GM23338 (cell line): Measurements from ENCODE around the gene GALNT7. TPM values are rescaled to one million over a fixed set of nuclear protein-coding genes. Genes with fewer than 3 reads are reported as not detected.
A peak's percentile ranks its signal among the peaks of the same experiment; 100 is the strongest.

ENCODE experiments used
- ATAC-seq: fragments of 200-7000 bp; cut with Tn5 transposase; 3 replicates; pipeline ENCODE4 v1.9.1; 2020
- DNase-seq: peaks from one replicate; pipeline ENCODE4 v3.0.0-alpha.2; 2015; ENCODE audit warnings: low spot score
- H2AFZ ChIP-seq: fragments of 200-600 bp; sonication (generic); 2 replicates; pipeline ENCODE4 v1.8.0; 2016; ENCODE audit warnings: antibody characterized with exemption, mild to moderate bottlenecking, moderate library complexity
- H3F3A ChIP-seq: fragments of 200-600 bp; sonication (generic); replicated peaks from 2 replicates; pipeline ENCODE4 v1.8.0; 2017; ENCODE audit warnings: antibody characterized with exemption, mixed run types, low read depth
- H3K27ac ChIP-seq: fragments of 200-600 bp; sonication (generic); 2 replicates; pipeline ENCODE4 v1.6.1; 2016; ENCODE audit warnings: low read depth
- H3K27me3 ChIP-seq: fragments of 200-600 bp; sonication (generic); 2 replicates; pipeline ENCODE4 v1.8.0; 2016; ENCODE audit warnings: mild to moderate bottlenecking, mixed run types, moderate library complexity; ENCODE audit not compliant: insufficient read depth
- H3K36me3 ChIP-seq: fragments of 200-600 bp; sonication (generic); 2 replicates; pipeline ENCODE4 v1.8.0; 2016; ENCODE audit warnings: mild to moderate bottlenecking; ENCODE audit not compliant: insufficient read depth
- H3K4me1 ChIP-seq: fragments of 200-600 bp; sonication (generic); 2 replicates; pipeline ENCODE4 v1.8.0; 2016; ENCODE audit warnings: mild to moderate bottlenecking, moderate library complexity; ENCODE audit not compliant: insufficient read depth
- H3K4me2 ChIP-seq: fragments of 200-600 bp; sonication (generic); 2 replicates; pipeline ENCODE4 v1.7.1; 2017; ENCODE audit warnings: mixed run types
- H3K4me3 ChIP-seq: fragments of 200-600 bp; sonication (generic); 2 replicates; pipeline ENCODE4 v1.6.1; 2016; ENCODE audit warnings: mixed run types
- H3K79me2 ChIP-seq: fragments of 200-600 bp; sonication (generic); replicated peaks from 2 replicates; pipeline ENCODE4 v1.8.0; 2017; ENCODE audit warnings: mild to moderate bottlenecking; ENCODE audit not compliant: insufficient read depth
- H3K9me2 ChIP-seq: fragments of 200-600 bp; sonication (generic); 2 replicates; pipeline ENCODE4 v1.8.0; 2017; ENCODE audit not compliant: insufficient read depth
- H4K20me1 ChIP-seq: fragments of 200-600 bp; sonication (generic); replicated peaks from 2 replicates; pipeline ENCODE4 v1.8.0; 2017; ENCODE audit warnings: mild to moderate bottlenecking; ENCODE audit not compliant: insufficient read depth
- H3K27ac Mint-ChIP-seq: 2 replicates; pipeline ENCODE4 v1.8.0; 2020; ENCODE audit warnings: inconsistent platforms, mild to moderate bottlenecking, moderate library complexity, mixed read lengths
- H3K27me3 Mint-ChIP-seq: 3 replicates; pipeline ENCODE4 v1.8.0; 2022; ENCODE audit warnings: low read depth, mild to moderate bottlenecking, moderate library complexity, mixed read lengths, inconsistent platforms; ENCODE audit not compliant: insufficient read depth, poor library complexity
- H3K36me3 Mint-ChIP-seq: 3 replicates; pipeline ENCODE4 v1.8.0; 2021; ENCODE audit warnings: low read depth, mild to moderate bottlenecking, inconsistent platforms, moderate library complexity, mixed read lengths
- H3K4me1 Mint-ChIP-seq: 3 replicates; pipeline ENCODE4 v1.8.0; 2020; ENCODE audit warnings: mild to moderate bottlenecking, inconsistent platforms, mixed read lengths
- H3K4me3 Mint-ChIP-seq: 3 replicates; pipeline ENCODE4 v1.8.0; 2021; ENCODE audit warnings: moderate library complexity, mild to moderate bottlenecking, inconsistent platforms, mixed read lengths
- H3K9me3 Mint-ChIP-seq: 3 replicates; pipeline ENCODE4 v1.8.0; 2020; ENCODE audit warnings: moderate library complexity, mild to moderate bottlenecking, inconsistent platforms, mixed read lengths
- CREB1 ChIP-seq: fragments of 250-450 bp; sonication (Bioruptor Pico); IDR thresholded peaks from 2 replicates; pipeline ENCODE4 v1.5.0; 2020; ENCODE audit warnings: low read depth, mild to moderate bottlenecking, moderate library complexity
- CTCF ChIP-seq, 2 experiments: fragments of 200-600 bp in 1 of 2; sonication (generic) in 1 of 2; conservative IDR thresholded peaks; 2 replicates each; pipeline versions ENCODE4 v1.5.1 to v1.6.1; 2016 to 2017; ENCODE audit warnings: antibody characterized with exemption in 2 of 2, low read depth in 2 of 2, mild to moderate bottlenecking in 2 of 2, moderate library complexity in 1 of 2
- EZH2 ChIP-seq: fragments of 200-600 bp; sonication (generic); IDR thresholded peaks from one replicate; pipeline ENCODE4 v1.8.0; 2017; ENCODE audit warnings: antibody characterized with exemption, mild to moderate bottlenecking, low read depth; ENCODE audit not compliant: unreplicated experiment
- EZH2phosphoT487 ChIP-seq: fragments of 200-600 bp; sonication (generic); IDR thresholded peaks from one replicate; pipeline ENCODE4 v1.8.1; 2018; ENCODE audit warnings: antibody characterized with exemption; ENCODE audit not compliant: unreplicated experiment
- JUNB ChIP-seq: IDR thresholded peaks from one replicate; pipeline ENCODE4 v1.6.1; 2016; ENCODE audit warnings: antibody characterized with exemption; ENCODE audit not compliant: unreplicated experiment
- POLR2AphosphoS5 ChIP-seq: IDR thresholded peaks from 2 replicates; pipeline ENCODE4 v1.6.1; 2016; ENCODE audit warnings: antibody characterized with exemption, low read depth
- STAT1 ChIP-seq: IDR thresholded peaks from one replicate; pipeline ENCODE4 v1.6.1; 2016; ENCODE audit warnings: antibody characterized with exemption; ENCODE audit not compliant: unreplicated experiment
- ZNF114 ChIP-seq: fragments of 250-450 bp; sonication (Bioruptor Pico); IDR thresholded peaks from 2 replicates; pipeline ENCODE4 v1.5.0; 2020; ENCODE audit warnings: mild to moderate bottlenecking, moderate library complexity
- ZNF331 ChIP-seq: fragments of 250-450 bp; sonication (Bioruptor Pico); IDR thresholded peaks from 2 replicates; pipeline ENCODE4 v1.5.0; 2020; ENCODE audit warnings: low read depth, mild to moderate bottlenecking, moderate library complexity
- polyA plus RNA-seq: library from polyadenylated mRNA; unstranded; fragments of >200 nt; fragmentation: Nextera tagmentation; extraction: Ambion mirVana; gene quantifications from 2 replicates; pipeline ENCODE4 v1.2.1, GENCODE V29; 2016
- total RNA-seq: library from RNA; depleted of rRNA; stranded (reverse); fragments of >200 nt; shearing (Covaris generic); gene quantifications from 2 replicates; pipeline ENCODE4 v1.2.3, GENCODE V29; 2014
- TF ChIP-seq, protein P1 (sequence below): IDR thresholded peaks from one replicate; pipeline ENCODE4 v1.6.1; 2018; ENCODE audit warnings: antibody characterized with exemption; ENCODE audit not compliant: unreplicated experiment
- TF ChIP-seq, protein P2 (sequence below): IDR thresholded peaks from 2 replicates; pipeline ENCODE4 v1.6.1; 2016; ENCODE audit warnings: antibody characterized with exemption
- TF ChIP-seq, protein P3 (sequence below): fragments of 250-450 bp; sonication (Bioruptor Pico); IDR thresholded peaks from 2 replicates; pipeline ENCODE4 v1.5.0; 2020; ENCODE audit warnings: mild to moderate bottlenecking, moderate library complexity

GALNT7 gene
- total and polyA plus RNA-seq, 2 experiments from 2014 or later: 31.8 to 72.2 TPM

GRCh38 chr4:173226401-173226888 lies 57.8 kb downstream of the GALNT7 start (continued):
- TF ChIP-seq, protein P1, sequence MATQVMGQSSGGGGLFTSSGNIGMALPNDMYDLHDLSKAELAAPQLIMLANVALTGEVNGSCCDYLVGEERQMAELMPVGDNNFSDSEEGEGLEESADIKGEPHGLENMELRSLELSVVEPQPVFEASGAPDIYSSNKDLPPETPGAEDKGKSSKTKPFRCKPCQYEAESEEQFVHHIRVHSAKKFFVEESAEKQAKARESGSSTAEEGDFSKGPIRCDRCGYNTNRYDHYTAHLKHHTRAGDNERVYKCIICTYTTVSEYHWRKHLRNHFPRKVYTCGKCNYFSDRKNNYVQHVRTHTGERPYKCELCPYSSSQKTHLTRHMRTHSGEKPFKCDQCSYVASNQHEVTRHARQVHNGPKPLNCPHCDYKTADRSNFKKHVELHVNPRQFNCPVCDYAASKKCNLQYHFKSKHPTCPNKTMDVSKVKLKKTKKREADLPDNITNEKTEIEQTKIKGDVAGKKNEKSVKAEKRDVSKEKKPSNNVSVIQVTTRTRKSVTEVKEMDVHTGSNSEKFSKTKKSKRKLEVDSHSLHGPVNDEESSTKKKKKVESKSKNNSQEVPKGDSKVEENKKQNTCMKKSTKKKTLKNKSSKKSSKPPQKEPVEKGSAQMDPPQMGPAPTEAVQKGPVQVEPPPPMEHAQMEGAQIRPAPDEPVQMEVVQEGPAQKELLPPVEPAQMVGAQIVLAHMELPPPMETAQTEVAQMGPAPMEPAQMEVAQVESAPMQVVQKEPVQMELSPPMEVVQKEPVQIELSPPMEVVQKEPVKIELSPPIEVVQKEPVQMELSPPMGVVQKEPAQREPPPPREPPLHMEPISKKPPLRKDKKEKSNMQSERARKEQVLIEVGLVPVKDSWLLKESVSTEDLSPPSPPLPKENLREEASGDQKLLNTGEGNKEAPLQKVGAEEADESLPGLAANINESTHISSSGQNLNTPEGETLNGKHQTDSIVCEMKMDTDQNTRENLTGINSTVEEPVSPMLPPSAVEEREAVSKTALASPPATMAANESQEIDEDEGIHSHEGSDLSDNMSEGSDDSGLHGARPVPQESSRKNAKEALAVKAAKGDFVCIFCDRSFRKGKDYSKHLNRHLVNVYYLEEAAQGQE: no peak
- no peak for TF ChIP-seq EZH2phosphoT487
- TF ChIP-seq CTCF (conservative IDR thresholded peaks at IDR 0.05; ENCODE audit: low read depth in 2 of 2): no peak
- TF ChIP-seq, protein P2, sequence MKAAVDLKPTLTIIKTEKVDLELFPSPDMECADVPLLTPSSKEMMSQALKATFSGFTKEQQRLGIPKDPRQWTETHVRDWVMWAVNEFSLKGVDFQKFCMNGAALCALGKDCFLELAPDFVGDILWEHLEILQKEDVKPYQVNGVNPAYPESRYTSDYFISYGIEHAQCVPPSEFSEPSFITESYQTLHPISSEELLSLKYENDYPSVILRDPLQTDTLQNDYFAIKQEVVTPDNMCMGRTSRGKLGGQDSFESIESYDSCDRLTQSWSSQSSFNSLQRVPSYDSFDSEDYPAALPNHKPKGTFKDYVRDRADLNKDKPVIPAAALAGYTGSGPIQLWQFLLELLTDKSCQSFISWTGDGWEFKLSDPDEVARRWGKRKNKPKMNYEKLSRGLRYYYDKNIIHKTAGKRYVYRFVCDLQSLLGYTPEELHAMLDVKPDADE: no peak
- TF ChIP-seq JUNB: no peak
- TF ChIP-seq STAT1: no peak
- TF ChIP-seq ZNF331 (CRISPR knock-in tag): no peak
- TF ChIP-seq POLR2AphosphoS5: no peak

GRCh38 chr4:173227756-173228155 lies 59.1 kb downstream of the GALNT7 start:
- Histone ChIP-seq H3K9me2 (no peaks in the 10 kb centered on the region), H3K36me3 (no peaks in the 10 kb centered on the region), H3K27me3 (no peaks in the 10 kb centered on the region), H3F3A (no peaks in the 10 kb centered on the region), H3K4me1 (peaks cover 49% of the 10 kb centered on the region), H3K79me2 (peaks cover 95% of the 10 kb centered on the region), H3K4me3 (no peak overlapping the region), H4K20me1 (no peaks in the 10 kb centered on the region), H3K27ac (no peak overlapping the region), H2AFZ (no peak overlapping the region), H3K4me2 (no peak overlapping the region)
- no peaks in the 10 kb centered on the region for H3K9me3 Mint-ChIP-seq
- H3K36me3 Mint-ChIP-seq: peaks cover 18% of the 10 kb centered on the region; the same call in 2 of the 3 replicates
- no peak for DNase-seq
- H3K4me1 Mint-ChIP-seq: peaks cover 60% of the 10 kb centered on the region
- H3K27ac Mint-ChIP-seq: peak overlapping the region; percentile 33; the same call in 1 of the 2 replicates
- no peak for ATAC-seq
- peaks cover 2% of the 10 kb centered on the region for H3K27me3 Mint-ChIP-seq
- no peak overlapping the region for H3K4me3 Mint-ChIP-seq
- no peak for TF ChIP-seq STAT1
- TF ChIP-seq ZNF114 (CRISPR knock-in tag): no peak
- TF ChIP-seq EZH2: no peak
- no peak for TF ChIP-seq ZNF331 (CRISPR knock-in tag)
- TF ChIP-seq, protein P3, sequence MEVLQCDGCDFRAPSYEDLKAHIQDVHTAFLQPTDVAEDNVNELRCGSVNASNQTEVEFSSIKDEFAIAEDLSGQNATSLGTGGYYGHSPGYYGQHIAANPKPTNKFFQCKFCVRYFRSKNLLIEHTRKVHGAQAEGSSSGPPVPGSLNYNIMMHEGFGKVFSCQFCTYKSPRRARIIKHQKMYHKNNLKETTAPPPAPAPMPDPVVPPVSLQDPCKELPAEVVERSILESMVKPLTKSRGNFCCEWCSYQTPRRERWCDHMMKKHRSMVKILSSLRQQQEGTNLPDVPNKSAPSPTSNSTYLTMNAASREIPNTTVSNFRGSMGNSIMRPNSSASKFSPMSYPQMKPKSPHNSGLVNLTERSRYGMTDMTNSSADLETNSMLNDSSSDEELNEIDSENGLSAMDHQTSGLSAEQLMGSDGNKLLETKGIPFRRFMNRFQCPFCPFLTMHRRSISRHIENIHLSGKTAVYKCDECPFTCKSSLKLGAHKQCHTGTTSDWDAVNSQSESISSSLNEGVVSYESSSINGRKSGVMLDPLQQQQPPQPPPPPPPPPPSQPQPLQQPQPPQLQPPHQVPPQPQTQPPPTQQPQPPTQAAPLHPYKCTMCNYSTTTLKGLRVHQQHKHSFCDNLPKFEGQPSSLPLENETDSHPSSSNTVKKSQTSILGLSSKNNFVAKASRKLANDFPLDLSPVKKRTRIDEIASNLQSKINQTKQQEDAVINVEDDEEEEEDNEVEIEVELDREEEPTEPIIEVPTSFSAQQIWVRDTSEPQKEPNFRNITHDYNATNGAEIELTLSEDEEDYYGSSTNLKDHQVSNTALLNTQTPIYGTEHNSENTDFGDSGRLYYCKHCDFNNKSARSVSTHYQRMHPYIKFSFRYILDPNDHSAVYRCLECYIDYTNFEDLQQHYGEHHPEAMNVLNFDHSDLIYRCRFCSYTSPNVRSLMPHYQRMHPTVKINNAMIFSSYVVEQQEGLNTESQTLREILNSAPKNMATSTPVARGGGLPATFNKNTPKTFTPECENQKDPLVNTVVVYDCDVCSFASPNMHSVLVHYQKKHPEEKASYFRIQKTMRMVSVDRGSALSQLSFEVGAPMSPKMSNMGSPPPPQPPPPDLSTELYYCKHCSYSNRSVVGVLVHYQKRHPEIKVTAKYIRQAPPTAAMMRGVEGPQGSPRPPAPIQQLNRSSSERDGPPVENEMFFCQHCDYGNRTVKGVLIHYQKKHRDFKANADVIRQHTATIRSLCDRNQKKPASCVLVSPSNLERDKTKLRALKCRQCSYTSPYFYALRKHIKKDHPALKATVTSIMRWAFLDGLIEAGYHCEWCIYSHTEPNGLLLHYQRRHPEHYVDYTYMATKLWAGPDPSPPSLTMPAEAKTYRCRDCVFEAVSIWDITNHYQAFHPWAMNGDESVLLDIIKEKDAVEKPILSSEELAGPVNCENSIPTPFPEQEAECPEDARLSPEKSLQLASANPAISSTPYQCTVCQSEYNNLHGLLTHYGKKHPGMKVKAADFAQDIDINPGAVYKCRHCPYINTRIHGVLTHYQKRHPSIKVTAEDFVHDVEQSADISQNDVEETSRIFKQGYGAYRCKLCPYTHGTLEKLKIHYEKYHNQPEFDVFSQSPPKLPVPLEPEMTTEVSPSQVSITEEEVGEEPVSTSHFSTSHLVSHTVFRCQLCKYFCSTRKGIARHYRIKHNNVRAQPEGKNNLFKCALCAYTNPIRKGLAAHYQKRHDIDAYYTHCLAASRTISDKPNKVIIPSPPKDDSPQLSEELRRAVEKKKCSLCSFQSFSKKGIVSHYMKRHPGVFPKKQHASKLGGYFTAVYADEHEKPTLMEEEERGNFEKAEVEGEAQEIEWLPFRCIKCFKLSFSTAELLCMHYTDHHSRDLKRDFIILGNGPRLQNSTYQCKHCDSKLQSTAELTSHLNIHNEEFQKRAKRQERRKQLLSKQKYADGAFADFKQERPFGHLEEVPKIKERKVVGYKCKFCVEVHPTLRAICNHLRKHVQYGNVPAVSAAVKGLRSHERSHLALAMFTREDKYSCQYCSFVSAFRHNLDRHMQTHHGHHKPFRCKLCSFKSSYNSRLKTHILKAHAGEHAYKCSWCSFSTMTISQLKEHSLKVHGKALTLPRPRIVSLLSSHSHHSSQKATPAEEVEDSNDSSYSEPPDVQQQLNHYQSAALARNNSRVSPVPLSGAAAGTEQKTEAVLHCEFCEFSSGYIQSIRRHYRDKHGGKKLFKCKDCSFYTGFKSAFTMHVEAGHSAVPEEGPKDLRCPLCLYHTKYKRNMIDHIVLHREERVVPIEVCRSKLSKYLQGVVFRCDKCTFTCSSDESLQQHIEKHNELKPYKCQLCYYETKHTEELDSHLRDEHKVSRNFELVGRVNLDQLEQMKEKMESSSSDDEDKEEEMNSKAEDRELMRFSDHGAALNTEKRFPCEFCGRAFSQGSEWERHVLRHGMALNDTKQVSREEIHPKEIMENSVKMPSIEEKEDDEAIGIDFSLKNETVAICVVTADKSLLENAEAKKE (CRISPR knock-in tag): no peak
- TF ChIP-seq CREB1 (CRISPR knock-in tag): no peak
